Astrocyte (in vitro differentiated cells and primary cell): Measurements from ENCODE around the gene TNFRSF8.

Source experiments
- EZH2 ChIP-seq: IDR thresholded peaks from 2 replicates; pipeline ENCODE4 v1.6.1; 2012; ENCODE audit warnings: mild to moderate bottlenecking, low read length, inconsistent platforms; ENCODE audit not compliant: insufficient read depth
- TF ChIP-seq, protein P1 (sequence below): IDR thresholded peaks from 2 replicates; pipeline ENCODE4 v1.5.1; 2011; ENCODE audit warnings: low read depth, mild to moderate bottlenecking, inconsistent platforms, low read length, moderate library complexity; ENCODE audit not compliant: insufficient read depth

DNA sequence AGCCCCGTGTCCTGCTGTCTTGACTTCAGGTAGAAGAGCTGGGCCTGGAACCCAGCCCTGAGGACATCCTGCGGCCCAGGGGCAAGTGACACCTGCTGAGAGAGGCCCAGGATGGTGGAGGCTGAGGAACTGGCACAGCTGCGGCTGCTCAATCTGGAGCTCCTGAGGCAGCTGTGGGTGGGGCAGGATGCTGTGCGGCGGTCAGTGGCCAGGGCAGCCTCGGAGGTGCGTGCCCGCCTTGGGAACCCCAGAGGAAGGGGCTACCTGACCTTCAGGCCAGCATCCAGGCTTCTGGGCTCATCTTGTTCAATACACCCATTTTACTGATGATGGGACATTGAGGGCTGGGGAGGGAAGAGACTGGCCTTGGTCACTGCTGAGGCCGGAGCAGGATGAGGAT, 41.5 kb upstream of the TNFRSF8 start:
- TF ChIP-seq, protein P1, sequence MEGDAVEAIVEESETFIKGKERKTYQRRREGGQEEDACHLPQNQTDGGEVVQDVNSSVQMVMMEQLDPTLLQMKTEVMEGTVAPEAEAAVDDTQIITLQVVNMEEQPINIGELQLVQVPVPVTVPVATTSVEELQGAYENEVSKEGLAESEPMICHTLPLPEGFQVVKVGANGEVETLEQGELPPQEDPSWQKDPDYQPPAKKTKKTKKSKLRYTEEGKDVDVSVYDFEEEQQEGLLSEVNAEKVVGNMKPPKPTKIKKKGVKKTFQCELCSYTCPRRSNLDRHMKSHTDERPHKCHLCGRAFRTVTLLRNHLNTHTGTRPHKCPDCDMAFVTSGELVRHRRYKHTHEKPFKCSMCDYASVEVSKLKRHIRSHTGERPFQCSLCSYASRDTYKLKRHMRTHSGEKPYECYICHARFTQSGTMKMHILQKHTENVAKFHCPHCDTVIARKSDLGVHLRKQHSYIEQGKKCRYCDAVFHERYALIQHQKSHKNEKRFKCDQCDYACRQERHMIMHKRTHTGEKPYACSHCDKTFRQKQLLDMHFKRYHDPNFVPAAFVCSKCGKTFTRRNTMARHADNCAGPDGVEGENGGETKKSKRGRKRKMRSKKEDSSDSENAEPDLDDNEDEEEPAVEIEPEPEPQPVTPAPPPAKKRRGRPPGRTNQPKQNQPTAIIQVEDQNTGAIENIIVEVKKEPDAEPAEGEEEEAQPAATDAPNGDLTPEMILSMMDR: no peak
- no peak for TF ChIP-seq EZH2
